SK-N-SH (cell line): ENCODE results near the gene SLC18A2. TPM values are rescaled to one million over a fixed set of nuclear protein-coding genes. Genes with fewer than 3 reads are reported as not detected.

ENCODE experiments used
- CTCF ChIA-PET: fragments of 300-600, 350-600 bp; formaldehyde crosslinking; extraction: SDS; loops from one replicate; lab custom pipeline; 2021; lab: Yijun Ruan, JAX
- POLR2A ChIA-PET: fragments of 350-600 bp; sonication (Branson Sonifier 250); formaldehyde crosslinking; extraction: SDS; loops from one replicate; lab custom pipeline; 2020; ENCODE audit warnings: antibody characterized with exemption, inconsistent platforms; lab: Yijun Ruan, JAX
- DNase-seq: peaks from one replicate; pipeline ENCODE4 v3.0.0; 2012
- H2AFZ ChIP-seq: fragments of 200-600 bp; sonication (generic); 2 replicates; pipeline ENCODE4 v1.8.1; 2016; ENCODE audit warnings: antibody characterized with exemption, mild to moderate bottlenecking, low read depth
- H3F3A ChIP-seq: fragments of 200-600 bp; sonication (generic); replicated peaks from 2 replicates; pipeline ENCODE3; 2016; ENCODE audit warnings: antibody characterized with exemption, mild to moderate bottlenecking; ENCODE audit not compliant: insufficient read depth
- H3K27ac ChIP-seq, 2 experiments: fragments of 200-500 bp in 1 of 2; fragments of 200-600 bp in 1 of 2; sonication (Bioruptor generic) in 1 of 2; sonication (generic), shearing (Covaris generic) in 1 of 2; 2 replicates each; pipeline versions ENCODE4 v1.5.1 to v1.6.1; 2014 to 2016; ENCODE audit warnings: low read depth in 2 of 2, inconsistent platforms in 1 of 2, low read length in 1 of 2, mild to moderate bottlenecking in 1 of 2, mixed read lengths in 1 of 2
- H3K27me3 ChIP-seq: fragments of 200-600 bp; sonication (generic), shearing (Covaris generic); 2 replicates; pipeline ENCODE4 v1.6.1; 2016; ENCODE audit warnings: mixed run types; ENCODE audit not compliant: insufficient read depth
- H3K36me3 ChIP-seq, 2 experiments: fragments of 200-500 bp in 1 of 2; fragments of 200-600 bp in 1 of 2; sonication (Bioruptor generic) in 1 of 2; sonication (generic) in 1 of 2; replicated peaks in 1 of 2; 2 replicates each; pipeline versions ENCODE3 to v1.5.1; 2014 to 2016; ENCODE audit warnings: low read length in 1 of 2, mild to moderate bottlenecking in 1 of 2; ENCODE audit not compliant: insufficient read depth in 2 of 2, control insufficient read depth in 1 of 2
- H3K4me1 ChIP-seq, 2 experiments: fragments of 200-500 bp in 1 of 2; fragments of 200-600 bp in 1 of 2; sonication (Bioruptor generic) in 1 of 2; sonication (generic), shearing (Covaris generic) in 1 of 2; 2 replicates each; pipeline versions ENCODE4 v1.5.1 to v1.6.1; 2014 to 2016; ENCODE audit warnings: low read depth in 1 of 2, low read length in 1 of 2, mixed run types in 1 of 2; ENCODE audit not compliant: insufficient read depth in 2 of 2, control insufficient read depth in 1 of 2
- H3K4me2 ChIP-seq: fragments of 200-600 bp; sonication (generic), shearing (Covaris generic); 2 replicates; pipeline ENCODE4 v1.6.1; 2017; ENCODE audit warnings: mixed run types
- H3K4me3 ChIP-seq, 2 experiments: fragments of 200-500 bp in 1 of 2; fragments of 200-600 bp in 1 of 2; sonication (Bioruptor generic) in 1 of 2; sonication (generic), shearing (Covaris generic) in 1 of 2; 2 replicates each; pipeline versions ENCODE4 v1.5.1 to v1.8.1; 2014 to 2016; ENCODE audit warnings: low read depth in 2 of 2, inconsistent platforms in 1 of 2, low read length in 1 of 2, mild to moderate bottlenecking in 1 of 2, mixed read lengths in 1 of 2, moderate library complexity in 1 of 2
- H3K79me2 ChIP-seq: fragments of 200-600 bp; sonication (generic); 2 replicates; pipeline ENCODE4 v1.8.1; 2017; ENCODE audit warnings: mild to moderate bottlenecking; ENCODE audit not compliant: insufficient read depth
- H3K9ac ChIP-seq: fragments of 200-600 bp; sonication (generic); 2 replicates; pipeline ENCODE4 v1.6.1; 2017; ENCODE audit warnings: mixed run types
- H3K9me2 ChIP-seq: fragments of 200-600 bp; sonication (generic); 2 replicates; pipeline ENCODE4 v1.6.1; 2017; ENCODE audit warnings: mixed run types
- H3K9me3 ChIP-seq: fragments of 200-600 bp; sonication (generic); 2 replicates; pipeline ENCODE4 v1.6.1; 2017; ENCODE audit warnings: mixed run types, mild to moderate bottlenecking, moderate library complexity
- H4K20me1 ChIP-seq: fragments of 200-600 bp; sonication (generic); 2 replicates; pipeline ENCODE4 v1.6.1; 2017; ENCODE audit warnings: mild to moderate bottlenecking, mixed run types; ENCODE audit not compliant: insufficient read depth
- CTCF ChIP-seq: fragments of 200-600 bp; sonication (generic); IDR thresholded peaks from 2 replicates; pipeline ENCODE4 v1.6.1; 2017; ENCODE audit warnings: antibody characterized with exemption, mild to moderate bottlenecking, moderate library complexity
- EZH2phosphoT487 ChIP-seq: fragments of 200-600 bp; sonication (generic); IDR thresholded peaks from 2 replicates; pipeline ENCODE4 v1.6.1; 2017; ENCODE audit warnings: low read depth, mixed run types, mild to moderate bottlenecking, antibody characterized with exemption, moderate library complexity, borderline replicate concordance
- FOXM1 ChIP-seq: IDR thresholded peaks from 2 replicates; pipeline ENCODE4 v1.4.0; 2012; ENCODE audit warnings: low read depth, mild to moderate bottlenecking
- JUND ChIP-seq: IDR thresholded peaks from 2 replicates; pipeline ENCODE4 v1.4.0; 2012
- MXI1 ChIP-seq: IDR thresholded peaks from 2 replicates; pipeline ENCODE4 v1.6.1; 2012; ENCODE audit warnings: mild to moderate bottlenecking, low read depth, low read length, improper control_type of control experiment
- PBX3 ChIP-seq: IDR thresholded peaks from 2 replicates; pipeline ENCODE4; 2012
- RAD21 ChIP-seq: IDR thresholded peaks from 2 replicates; pipeline ENCODE4 v1.6.1; 2012; ENCODE audit warnings: mild to moderate bottlenecking, low read length
- RCOR1 ChIP-seq: fragments of 150-350 bp; IDR thresholded peaks from 2 replicates; pipeline ENCODE4 v1.6.1; 2017; ENCODE audit warnings: antibody characterized with exemption, low read length
- REST ChIP-seq: IDR thresholded peaks from 2 replicates; pipeline ENCODE4 v1.6.1; 2012; ENCODE audit warnings: mild to moderate bottlenecking, low read depth, low read length, moderate library complexity
- SIN3A ChIP-seq: IDR thresholded peaks from 2 replicates; pipeline ENCODE4 v1.6.1; 2012; ENCODE audit warnings: low read depth, mild to moderate bottlenecking, low read length, moderate library complexity, borderline replicate concordance
- TCF12 ChIP-seq: IDR thresholded peaks from 2 replicates; pipeline ENCODE4 v1.4.0; 2012
- WGBS: methylation state at CpG from one replicate; pipeline ENCODE4 v1.1.6; 2017; ENCODE audit warnings: low lambda C conversion rate; 5-methylcytosine and 5-hydroxymethylcytosine counted together
- polyA plus RNA-seq, 3 experiments: library from polyadenylated mRNA; depleted of rRNA; stranded (reverse); fragments of >200 nt; gene quantifications; 2 replicates each; pipeline ENCODE4 v1.2.3, GENCODE V29; 2012
- TF ChIP-seq, protein P1 (sequence below): fragments of 150-350 bp; IDR thresholded peaks from 2 replicates; pipeline ENCODE4 v1.6.1; 2017; ENCODE audit warnings: antibody characterized with exemption, low read length, low read depth, borderline replicate concordance

SLC18A2 gene
- polyA plus RNA-seq, 1 of the 3 experiments (the other 2 are of a cell fraction): not detected

DNA sequence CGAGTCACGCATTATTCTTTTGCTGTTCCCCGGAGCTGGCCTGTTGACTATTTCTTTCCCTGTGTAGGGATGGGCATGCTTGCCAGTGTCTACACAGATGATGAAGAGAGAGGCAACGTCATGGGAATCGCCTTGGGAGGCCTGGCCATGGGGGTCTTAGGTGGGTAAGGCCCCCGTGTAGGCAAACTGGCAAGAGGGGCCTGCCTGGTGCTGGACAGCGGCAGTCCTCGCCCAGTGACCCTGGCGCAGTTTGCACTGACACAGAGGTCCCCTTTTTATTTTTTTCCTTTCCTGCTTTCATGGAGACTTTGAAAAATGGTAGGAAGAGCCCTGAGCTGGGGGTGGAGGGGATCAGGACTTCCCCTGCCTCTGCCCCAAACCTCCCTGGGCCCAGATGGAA lies 13.4 kb downstream of the SLC18A2 start:
- 50% methylated on average over 6 of the region's 9 CpGs for WGBS
- no peak overlapping the region for H3K4me2 ChIP-seq
- no peaks in the 10 kb centered on the region; the same call in 1 of the 2 replicates for H3K27me3 ChIP-seq
- H3K9ac ChIP-seq: no peak overlapping the region
- H4K20me1 ChIP-seq: no peaks in the 10 kb centered on the region
- TF ChIP-seq RCOR1 (no peak), REST (0 out of 2 replicates have a peak, but pooled peaks have one; percentile 28)
- CTCF ChIA-PET: interaction anchor here (1.0 kb wide), 1 partner anchor 38 kb away, joined by 6 read pairs; no protein-coding TSS in a partner anchor
- H3K9me2 ChIP-seq: no peaks in the 10 kb centered on the region
- H3K4me3 ChIP-seq: no peak overlapping the region
- POLR2A ChIA-PET: no interaction called here
- no peaks in the 10 kb centered on the region for H3F3A ChIP-seq
- no peaks in the 10 kb centered on the region for H3K79me2 ChIP-seq
- H3K9me3 ChIP-seq: no peaks in the 10 kb centered on the region
- no peak overlapping the region for H2AFZ ChIP-seq
- H3K36me3 ChIP-seq: no peaks in the 10 kb centered on the region
- H3K4me1 ChIP-seq: peaks cover 0 to 9% of the 10 kb centered on the region in 2 experiments; a peak in 2 of 4 replicates
- no peak for DNase-seq
- no peak overlapping the region for H3K27ac ChIP-seq

- no peak overlapping the region for H3K4me3 ChIP-seq
- DNase-seq: no peak
- no peaks in the 10 kb centered on the region for H3F3A ChIP-seq
- H2AFZ ChIP-seq: no peak overlapping the region
- H3K4me1 ChIP-seq: peaks cover 0 to 5% of the 10 kb centered on the region in 2 experiments; a peak in 1 of 4 replicates
- no peaks in the 10 kb centered on the region for H4K20me1 ChIP-seq
- POLR2A ChIA-PET: no interaction called here
- CTCF ChIA-PET: no interaction called here
- no peaks in the 10 kb centered on the region for H3K79me2 ChIP-seq
- WGBS: 68% methylated on average over 26 of the region's 26 CpGs
- H3K27ac ChIP-seq: no peak overlapping the region
- H3K36me3 ChIP-seq: no peaks in the 10 kb centered on the region
- H3K4me2 ChIP-seq: no peak overlapping the region
- H3K9ac ChIP-seq: no peak overlapping the region
- no peaks in the 10 kb centered on the region for H3K9me2 ChIP-seq
- no peaks in the 10 kb centered on the region; the same call in 1 of the 2 replicates for H3K27me3 ChIP-seq
- H3K9me3 ChIP-seq: no peaks in the 10 kb centered on the region
- TF ChIP-seq PBX3: no peak
- TF ChIP-seq, protein P1, sequence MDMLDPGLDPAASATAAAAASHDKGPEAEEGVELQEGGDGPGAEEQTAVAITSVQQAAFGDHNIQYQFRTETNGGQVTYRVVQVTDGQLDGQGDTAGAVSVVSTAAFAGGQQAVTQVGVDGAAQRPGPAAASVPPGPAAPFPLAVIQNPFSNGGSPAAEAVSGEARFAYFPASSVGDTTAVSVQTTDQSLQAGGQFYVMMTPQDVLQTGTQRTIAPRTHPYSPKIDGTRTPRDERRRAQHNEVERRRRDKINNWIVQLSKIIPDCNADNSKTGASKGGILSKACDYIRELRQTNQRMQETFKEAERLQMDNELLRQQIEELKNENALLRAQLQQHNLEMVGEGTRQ: no peak
- no peak for TF ChIP-seq TCF12
- TF ChIP-seq MXI1: no peak
- TF ChIP-seq FOXM1: no peak
- no peak for TF ChIP-seq SIN3A
- TF ChIP-seq REST: no peak
- TF ChIP-seq EZH2phosphoT487: no peak
- no peak for TF ChIP-seq RAD21
- no peak for TF ChIP-seq JUND
- no peak for TF ChIP-seq CTCF
- TF ChIP-seq, all 33 proteins: peak for 0
Observed at GRCh38 chr10:117254774-117255735, 14.1 kb downstream of the SLC18A2 start.
